SK-N-DZ (cell line): Measurements from ENCODE around the gene TMPRSS3.

Source experiments
- DNase-seq: peaks from one replicate; pipeline ENCODE4 v3.0.0-alpha.2; 2015; ENCODE audit warnings: low spot score
- small RNA-seq, 2 experiments: library from RNA; depleted of rRNA; stranded (forward); fragments of <200 nt; gene quantifications; one replicate each; pipeline ENCODE3, GENCODE V24; 2014

The TMPRSS3 gene

GRCh38 chr21:42337276-42337675 is 58.6 kb downstream of the TMPRSS3 start:
- no peak for DNase-seq

- DNase-seq, result no peak
Measured at GRCh38 chr21:42336054-42336453, 59.8 kb downstream of the TMPRSS3 start.

DNA sequence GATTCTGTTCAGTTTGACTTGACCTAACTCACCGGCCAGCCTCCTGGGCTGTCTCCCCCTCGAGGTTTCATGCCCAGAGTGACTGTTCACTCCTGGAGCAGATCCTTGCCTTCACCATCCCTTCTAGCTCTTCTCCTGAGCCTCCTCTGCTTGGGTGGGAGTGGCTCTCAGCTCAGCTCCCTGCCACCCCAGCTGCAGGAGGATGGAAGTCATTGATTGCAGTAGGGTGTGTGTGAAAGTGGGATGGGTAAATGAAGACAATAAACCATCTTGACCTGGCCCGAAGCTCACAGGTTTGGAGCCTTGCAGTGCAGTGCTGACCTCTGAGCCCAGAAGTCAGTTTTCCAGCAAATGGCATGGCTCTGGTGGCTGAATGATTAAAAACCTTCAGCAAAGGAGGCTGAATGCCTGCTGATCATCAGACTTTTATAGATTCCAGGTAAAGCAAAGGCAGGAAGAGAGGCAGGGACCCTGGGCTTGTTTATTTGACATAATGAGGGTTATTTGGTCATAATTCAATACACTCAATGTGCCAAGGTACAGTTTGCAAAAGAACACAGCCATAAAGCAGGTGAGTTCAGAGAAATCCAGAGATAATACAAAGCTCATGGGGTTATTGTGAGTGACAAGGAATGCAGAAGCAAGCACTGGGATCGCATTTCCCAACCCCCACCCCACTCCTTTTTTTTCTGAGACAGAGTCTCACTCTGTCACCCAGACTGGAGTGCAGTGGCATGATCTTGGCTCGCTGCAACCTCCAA is 63.1 kb downstream of the TMPRSS3 start:
- DNase-seq, result no peak

DNA sequence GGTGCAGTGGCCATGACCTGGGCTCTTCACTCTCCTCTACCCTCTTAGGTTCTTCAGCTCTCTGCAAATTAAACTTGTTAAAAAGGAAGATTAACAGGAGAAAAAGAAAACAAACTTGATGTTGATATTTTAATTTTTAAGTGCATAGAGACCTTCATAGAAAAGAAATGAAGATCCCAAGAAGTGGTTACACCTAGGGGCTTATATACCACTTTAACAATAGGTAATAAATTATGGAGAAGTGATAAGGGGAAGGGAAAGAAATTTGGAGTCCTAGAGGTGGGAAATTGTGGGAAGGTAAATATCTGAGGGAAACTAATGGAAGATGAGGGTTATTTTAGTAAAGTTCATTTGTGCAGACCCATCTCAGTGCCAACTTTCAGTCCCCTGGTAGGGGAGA is 64.2 kb downstream of the TMPRSS3 start:
- DNase-seq, result no peak

GRCh38 chr21:42330380-42331371 is 65.2 kb downstream of the TMPRSS3 start:
- no peak for DNase-seq

DNA sequence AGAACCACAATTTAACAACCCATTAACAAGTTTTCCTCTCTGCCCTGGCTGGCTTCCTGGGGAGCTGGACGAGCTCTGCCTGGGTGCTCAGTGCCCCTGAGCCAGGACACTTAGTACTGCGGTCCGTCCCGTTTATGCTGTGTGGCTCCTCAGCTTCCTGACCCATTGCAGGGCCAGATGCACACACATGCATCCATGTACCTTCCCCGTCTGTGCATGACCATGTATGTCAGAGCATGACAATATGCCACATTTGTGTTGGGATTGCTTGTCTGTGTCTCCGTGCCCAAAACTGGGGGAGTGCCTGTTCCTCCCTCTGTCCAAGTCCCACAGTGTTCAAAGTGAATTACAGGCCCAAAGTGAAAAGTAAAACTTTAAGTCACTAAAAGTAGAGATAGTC is 71.0 kb downstream of the TMPRSS3 start:
- no peak for DNase-seq

Small RNA genes lying within 50 kb of the gene (small RNA-seq; reads per million reads assigned to genes)
- gene RNU6-1149P, result 0 reads per million in 2 experiments
